ENCODE data around the gene NEK11. TPM values are rescaled to one million over a fixed set of nuclear protein-coding genes. Genes with fewer than 3 reads are reported as not detected.

The NEK11 gene
- total RNA-seq, 2 experiments from 2014 or later: 1.2 to 1.6 TPM

DNA sequence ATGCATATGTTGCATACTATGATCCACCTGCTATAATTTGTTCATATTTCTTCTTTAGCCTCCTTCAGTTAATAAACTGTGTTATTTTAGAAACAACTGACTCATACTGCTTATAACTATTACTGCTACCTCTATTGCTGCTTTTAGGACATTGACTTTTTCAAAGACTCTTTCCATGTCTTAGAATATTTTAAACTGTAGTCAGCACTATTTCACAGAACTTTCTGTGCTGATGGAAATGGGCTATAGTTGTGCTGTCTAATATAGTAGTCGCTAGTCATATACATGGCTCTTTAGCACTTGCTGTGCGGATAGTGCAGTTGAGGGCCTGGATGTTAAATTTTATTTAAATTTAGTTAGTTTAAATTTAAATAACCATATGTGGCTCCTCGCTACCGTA lies 55.6 kb downstream of the NEK11 start:
- CTCF ChIA-PET: no interaction called here
- intact Hi-C loops (cut with micrococcal nuclease): no loop called here
- POLR2A ChIA-PET: no interaction called here
- Mint-ChIP-seq H3K4me3 (no peak overlapping the region), H3K27me3 (no peaks in the 10 kb centered on the region), H3K9me3 (no peaks in the 10 kb centered on the region), H3K27ac (no peak overlapping the region), H3K4me1 (ENCODE audit: low read depth) (peaks cover 2% of the 10 kb centered on the region), H3K36me3 (ENCODE audit: low read depth) (no peaks in the 10 kb centered on the region)
- TF ChIP-seq, protein P1, sequence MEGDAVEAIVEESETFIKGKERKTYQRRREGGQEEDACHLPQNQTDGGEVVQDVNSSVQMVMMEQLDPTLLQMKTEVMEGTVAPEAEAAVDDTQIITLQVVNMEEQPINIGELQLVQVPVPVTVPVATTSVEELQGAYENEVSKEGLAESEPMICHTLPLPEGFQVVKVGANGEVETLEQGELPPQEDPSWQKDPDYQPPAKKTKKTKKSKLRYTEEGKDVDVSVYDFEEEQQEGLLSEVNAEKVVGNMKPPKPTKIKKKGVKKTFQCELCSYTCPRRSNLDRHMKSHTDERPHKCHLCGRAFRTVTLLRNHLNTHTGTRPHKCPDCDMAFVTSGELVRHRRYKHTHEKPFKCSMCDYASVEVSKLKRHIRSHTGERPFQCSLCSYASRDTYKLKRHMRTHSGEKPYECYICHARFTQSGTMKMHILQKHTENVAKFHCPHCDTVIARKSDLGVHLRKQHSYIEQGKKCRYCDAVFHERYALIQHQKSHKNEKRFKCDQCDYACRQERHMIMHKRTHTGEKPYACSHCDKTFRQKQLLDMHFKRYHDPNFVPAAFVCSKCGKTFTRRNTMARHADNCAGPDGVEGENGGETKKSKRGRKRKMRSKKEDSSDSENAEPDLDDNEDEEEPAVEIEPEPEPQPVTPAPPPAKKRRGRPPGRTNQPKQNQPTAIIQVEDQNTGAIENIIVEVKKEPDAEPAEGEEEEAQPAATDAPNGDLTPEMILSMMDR (IDR thresholded peaks at IDR 0.05): no peak
- DNase-seq (no peak), ATAC-seq (no peak)

DNA sequence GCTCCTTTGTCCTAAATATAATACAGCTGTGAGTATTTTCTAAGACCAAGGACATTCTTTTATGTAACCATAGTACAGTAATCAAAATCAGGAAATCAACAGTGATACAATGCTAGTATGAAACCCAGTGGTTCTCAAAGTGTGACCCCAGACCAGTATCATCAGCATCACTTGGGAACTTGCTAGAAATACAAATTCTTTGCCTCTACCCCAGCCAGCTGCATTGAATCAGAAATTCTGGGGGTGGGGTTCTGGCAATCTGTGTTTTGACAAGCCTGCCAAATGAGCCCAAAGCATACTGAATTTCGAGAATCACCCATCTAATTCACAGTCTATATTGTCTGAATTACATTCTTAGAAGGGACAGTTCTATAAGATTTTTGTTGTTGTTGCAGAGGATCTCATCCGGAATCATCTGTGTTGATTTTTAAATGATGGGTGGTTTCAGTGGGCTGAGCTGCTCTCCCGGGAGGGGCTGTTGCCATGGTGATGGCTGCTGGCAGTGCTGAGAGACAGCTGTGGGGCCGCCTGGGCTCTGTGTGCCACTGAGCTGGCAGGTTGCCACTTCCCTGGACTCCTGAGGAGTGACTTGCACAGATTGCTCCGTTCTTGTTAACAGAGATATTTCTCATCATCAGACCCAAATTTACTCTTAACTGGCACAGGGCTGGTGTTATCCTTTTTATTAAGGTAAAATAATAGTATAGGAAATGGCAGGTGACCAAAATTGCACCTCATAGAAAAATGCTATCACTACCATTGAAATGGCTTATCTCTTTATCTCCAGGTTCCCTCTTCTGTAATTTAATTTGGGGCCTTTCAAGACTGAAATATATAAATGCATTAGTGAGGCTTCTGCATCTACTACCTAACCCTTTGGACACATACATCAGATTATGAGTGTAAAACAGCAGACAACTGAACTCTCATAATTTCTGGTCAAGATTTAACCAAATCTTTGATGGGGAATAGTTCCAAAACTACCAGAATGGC lies 56.5 kb downstream of the NEK11 start:
- H3K27ac Mint-ChIP-seq: no peak overlapping the region
- H3K4me1 Mint-ChIP-seq (ENCODE audit: low read depth): peaks cover 2% of the 10 kb centered on the region
- ChIA-PET POLR2A (no interaction called here), CTCF (no interaction called here)
- no peak for ATAC-seq
- TF ChIP-seq, protein P1 (IDR thresholded peaks at IDR 0.05): no peak
- no peaks in the 10 kb centered on the region for H3K9me3 Mint-ChIP-seq
- no peaks in the 10 kb centered on the region for H3K27me3 Mint-ChIP-seq
- no peak overlapping the region for H3K4me3 Mint-ChIP-seq
- no peak for DNase-seq
- intact Hi-C loops (cut with micrococcal nuclease): no loop called here
- no peaks in the 10 kb centered on the region for H3K36me3 Mint-ChIP-seq (ENCODE audit: low read depth)

DNA sequence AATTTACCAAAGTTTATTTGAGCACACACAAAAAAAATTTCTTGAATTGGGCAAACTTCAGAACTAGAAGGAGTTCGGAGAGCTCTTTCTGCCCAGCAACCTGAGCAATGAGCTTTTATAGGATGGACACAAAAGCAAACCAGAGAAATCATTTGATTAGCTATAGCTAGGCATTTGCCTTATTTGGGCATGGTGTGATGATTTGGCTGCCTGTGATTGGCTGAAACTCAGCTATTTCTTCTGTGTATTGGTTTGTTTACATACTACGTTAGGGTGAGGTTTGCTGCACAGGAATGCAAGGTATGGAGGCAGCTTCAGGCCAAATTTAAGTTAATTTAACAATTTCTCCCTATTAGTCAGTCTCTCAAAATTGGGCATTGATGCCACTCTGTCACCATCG lies 65.1 kb downstream of the NEK11 start:
- ATAC-seq: no peak
- H3K27me3 Mint-ChIP-seq: no peaks in the 10 kb centered on the region
- DNase-seq: no peak
- TF ChIP-seq, protein P1 (IDR thresholded peaks at IDR 0.05): no peak
- H3K36me3 Mint-ChIP-seq (ENCODE audit: low read depth): no peaks in the 10 kb centered on the region
- H3K9me3 Mint-ChIP-seq: no peaks in the 10 kb centered on the region
- H3K4me1 Mint-ChIP-seq (ENCODE audit: low read depth): no peaks in the 10 kb centered on the region
- H3K27ac Mint-ChIP-seq: no peak overlapping the region
- ChIA-PET POLR2A (no interaction called here), CTCF (no interaction called here)
- intact Hi-C loops (cut with micrococcal nuclease): no loop called here
- no peak overlapping the region for H3K4me3 Mint-ChIP-seq

DNA sequence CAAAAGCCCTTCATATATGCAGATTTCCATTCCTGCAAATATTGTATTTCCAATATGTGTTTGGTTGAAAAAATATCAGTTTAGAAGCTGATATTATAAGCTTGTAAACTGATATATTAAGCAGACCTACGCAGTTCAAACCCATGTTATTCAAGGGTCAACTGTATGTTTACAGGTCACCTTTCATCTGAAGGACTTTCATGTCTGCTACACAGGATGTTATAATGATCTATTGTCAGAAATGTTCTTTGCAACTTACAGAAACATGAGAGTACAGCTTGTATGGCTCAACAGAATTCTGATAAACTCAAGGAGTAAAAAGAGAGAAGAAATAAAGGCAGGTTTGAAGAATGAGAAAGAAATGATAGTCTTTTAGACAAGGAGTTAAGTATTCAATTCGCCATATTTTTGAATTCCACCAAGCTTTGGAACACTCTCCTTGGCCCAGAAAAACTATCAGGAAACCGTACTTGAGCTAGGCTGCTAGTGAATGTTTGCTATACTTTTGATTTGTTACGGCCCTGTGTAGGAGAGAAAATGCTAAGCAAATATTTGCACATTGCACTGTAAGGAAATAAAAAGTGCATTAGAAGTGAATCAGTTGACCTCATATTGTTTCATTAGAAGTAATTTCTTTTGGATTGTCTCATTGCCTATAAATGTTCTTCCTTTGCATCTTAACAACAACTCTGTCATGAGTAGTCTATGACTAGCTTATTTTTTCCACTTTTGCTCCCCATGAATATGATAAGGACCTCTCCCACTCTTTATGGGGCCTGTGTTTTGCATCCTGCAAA lies 81.2 kb downstream of the NEK11 start:
- peaks cover 4% of the 10 kb centered on the region for H3K9me3 Mint-ChIP-seq
- no peaks in the 10 kb centered on the region for H3K36me3 Mint-ChIP-seq (ENCODE audit: low read depth)
- no peak for DNase-seq
- H3K27me3 Mint-ChIP-seq: no peaks in the 10 kb centered on the region
- intact Hi-C loops (cut with micrococcal nuclease): no loop called here
- TF ChIP-seq, protein P1 (IDR thresholded peaks at IDR 0.05): no peak
- CTCF ChIA-PET: no interaction called here
- ATAC-seq: no peak
- POLR2A ChIA-PET: no interaction called here
- H3K4me3 Mint-ChIP-seq: no peak overlapping the region
- no peaks in the 10 kb centered on the region for H3K4me1 Mint-ChIP-seq (ENCODE audit: low read depth)
- H3K27ac Mint-ChIP-seq: no peak overlapping the region

DNA sequence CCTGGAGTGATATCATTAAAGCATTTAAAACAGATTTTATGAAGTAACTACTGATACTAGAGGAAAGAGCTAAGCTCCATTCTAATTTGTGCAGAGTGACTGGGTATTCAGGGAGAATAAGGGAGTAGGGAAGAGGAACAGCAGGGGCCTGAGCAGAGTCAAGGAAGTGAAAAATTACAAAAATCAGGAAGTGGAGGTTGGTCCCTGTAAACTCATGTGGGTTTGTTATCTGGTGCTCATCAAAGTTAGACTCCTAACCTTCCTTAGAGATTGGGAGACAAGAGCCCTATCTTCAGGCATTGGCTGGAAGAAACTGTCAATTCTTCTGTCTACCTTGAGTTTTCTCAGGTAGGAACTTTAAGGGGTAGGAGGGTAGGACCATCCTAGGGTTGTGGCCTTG lies 82.5 kb downstream of the NEK11 start:
- no peaks in the 10 kb centered on the region for H3K36me3 Mint-ChIP-seq (ENCODE audit: low read depth)

More for the DNA sequence above, 82.5 kb downstream of the NEK11 start:
- H3K27me3 Mint-ChIP-seq: no peaks in the 10 kb centered on the region
- ATAC-seq (no peak), DNase-seq (no peak)
- H3K4me3 Mint-ChIP-seq: no peak overlapping the region
- TF ChIP-seq, protein P1 (IDR thresholded peaks at IDR 0.05): no peak
- H3K4me1 Mint-ChIP-seq (ENCODE audit: low read depth): no peaks in the 10 kb centered on the region
- intact Hi-C loops (cut with micrococcal nuclease): no loop called here
- H3K9me3 Mint-ChIP-seq: no peaks in the 10 kb centered on the region
- H3K27ac Mint-ChIP-seq: no peak overlapping the region
- CTCF ChIA-PET: no interaction called here
- POLR2A ChIA-PET: no interaction called here

All from activated CD8-positive, alpha-beta T cell treated with anti-CD3 and anti-CD28 coated beads for 36 hours (primary cell).